Heart left ventricle (tissue), 16 donors: Measurements from ENCODE around the gene TDRD6. TPM values are rescaled to one million over a fixed set of nuclear protein-coding genes. Genes with fewer than 3 reads are reported as not detected.
"Not testable (repeated sequence)": the region's sequence is repeated elsewhere in the genome, so short reads cannot be mapped to it uniquely, and the experiment has no call there.

Experiments
- ATAC-seq, 4 donors: fragments of 200-7000 bp; cut with Tn5 transposase; one replicate each; pipeline ENCODE4 v1.9.1; 2020 to 2022; ENCODE audit warnings: moderate library complexity in 4 of 4, mild to moderate bottlenecking in 3 of 4, moderate number of reproducible peaks in 1 of 4
- DNase-seq, 5 donors: peaks; one replicate each; pipeline ENCODE4 v3.0.0-alpha.2; 2020
- H3K27ac ChIP-seq, 12 donors: fragments of 200-600 bp; sonication (generic) in 4 of 12; one replicate each; pipeline versions ENCODE4 v1.5.0 to v1.8.0; 2016 to 2022; ENCODE audit warnings: mild to moderate bottlenecking in 2 of 12
- H3K27me3 ChIP-seq, 9 donors: fragments of 200-600 bp; sonication (generic) in 2 of 9; one replicate each; pipeline versions ENCODE4 v1.5.1 to v1.8.0; 2016 to 2022; ENCODE audit warnings: mild to moderate bottlenecking in 3 of 9
- H3K36me3 ChIP-seq, 9 donors: fragments of 200-600 bp; sonication (generic) in 2 of 9; one replicate each; pipeline versions ENCODE4 v1.5.0 to v1.8.0; 2018 to 2022; ENCODE audit warnings: mild to moderate bottlenecking in 2 of 9
- H3K4me1 ChIP-seq, 12 donors: fragments of 200-600 bp; sonication (generic) in 4 of 12; one replicate each; pipeline versions ENCODE4 v1.5.0 to v1.8.0; 2016 to 2022; ENCODE audit warnings: mild to moderate bottlenecking in 3 of 12
- H3K4me3 ChIP-seq, 12 donors: fragments of 200-600 bp; sonication (generic) in 4 of 12; one replicate each; pipeline versions ENCODE4 v1.5.0 to v1.8.0; 2017 to 2022; ENCODE audit warnings: mild to moderate bottlenecking in 9 of 12, moderate library complexity in 4 of 12
- H3K9me3 ChIP-seq, 12 donors: fragments of 200-600 bp; sonication (generic) in 4 of 12; one replicate each; pipeline versions ENCODE4 v1.5.0 to v1.8.0; 2016 to 2022; ENCODE audit warnings: mild to moderate bottlenecking in 1 of 12
- POLR2A ChIP-seq, 2 donors: fragments of 450-650 bp; IDR thresholded peaks; one replicate each; pipeline ENCODE4 v1.6.1; 2017; ENCODE audit warnings: antibody characterized with exemption in 2 of 2, mild to moderate bottlenecking in 2 of 2, moderate library complexity in 2 of 2
- WGBS, 4 donors: extraction: QIAGEN DNeasy Blood & Tissue Kit in 2 of 4; methylation state at CpG; one replicate each; pipeline versions ENCODE4 v1.1.5 to v1.1.7; 2013 to 2018; 5-methylcytosine and 5-hydroxymethylcytosine counted together
- intact Hi-C, 10 donors: fragments of 100-400 bp; cut with DNase I; formaldehyde crosslinking; loops; one replicate each; pipeline versions ENCODE4 v1.11.1 to v1.14.2; 2022
- polyA plus RNA-seq, 2 donors: library from polyadenylated mRNA; stranded (reverse); fragments of 200-250 nt; gene quantifications; one replicate each; pipeline ENCODE4 v1.2.3, GENCODE V29; 2013
- total RNA-seq, 9 donors: library from RNA; depleted of rRNA in 2 of 9; stranded (reverse); fragments of >200 nt in 2 of 9; fragmentation: NEBNext Ultra II Directional in 3 of 9; extraction: Animal tissue kit (Norgen Biotek cat#: 25700) in 3 of 9; gene quantifications; one replicate each; pipeline versions ENCODE4 v1.1.0 to v1.2.4, GENCODE V29; 2016 to 2023
- TF ChIP-seq, protein P1 (sequence below), 12 donors: fragments of 200-600 bp; sonication (generic) in 4 of 12; IDR thresholded peaks; one replicate each; pipeline versions ENCODE4 v1.5.0 to v1.8.0; 2018 to 2022; ENCODE audit warnings: antibody characterized with exemption in 12 of 12, mild to moderate bottlenecking in 5 of 12
- donor health status: ischemic (EF 13 %, LVEDD 7.1; RV severe dilation, severe dysfunction).
- donor health status: healthy with polysubstance abuse.
- donor health status: DM: no; HTN: yes; CAD: no.
- donor health status: DM: no; HTN: no; CAD: no.
- donor health status: ischemic (EF 25% LVEDD 6.9; RV normal size, moderate dysfunction).
- donor health status: ischemic (EF 25% LVEDD 5.7; RV mildly dilated, moderate dysfunction).
- donor health status: healthy.
- donor health status: DM: yes; HTN: yes; CAD: no.
- donor health status: ischemic (EF 35%, LVEDD 5.7; RV mildly dilated, moderate dysfunction).
- donor health status: nonischemic (EF 11% LVEDD 7.7; RV severe dilation, severe dysfunction).
- donor health status: DM: yes; HTN: yes; CAD: no.
- donor health status: PGD.
- donor health status: ischemic (EF 29% LVEDD 5.4; RV normal size, mild dysfunction).
- donor health status: nonischemic (EF 23%, LVEDD 6.1; RV moderate dilation, normal function).

The TDRD6 gene
- total and polyA plus RNA-seq, 11 donors: 0.08 to 1.5 (median 0.52) TPM

- no peak for DNase-seq
- H3K27me3 ChIP-seq: no peaks in the 10 kb centered on the region
- H3K9me3 ChIP-seq: peaks cover 0 to 8% (median 0%) of the 10 kb centered on the region in 12 donors
- no peak overlapping the region for H3K27ac ChIP-seq
- H3K4me3 ChIP-seq: no peak overlapping the region
- TF ChIP-seq POLR2A (IDR thresholded peaks at IDR 0.05): no peak
- intact Hi-C loops: no loop called here
- H3K4me1 ChIP-seq: no peaks in the 10 kb centered on the region
- no peaks in the 10 kb centered on the region for H3K36me3 ChIP-seq
- no peak for ATAC-seq
- WGBS, 4 donors: 88 to 94% (median 91%) methylated on average over 4 of the region's 4 CpGs
Measured at GRCh38 chr6:46642928-46643751, 44.5 kb upstream of the TDRD6 start.

- WGBS, 4 donors: 93 to 99% (median 98%) methylated on average over 1 of the region's 1 CpG
- H3K27me3 ChIP-seq: no peaks in the 10 kb centered on the region
- no peak for TF ChIP-seq POLR2A (IDR thresholded peaks at IDR 0.05)
- intact Hi-C loops: no loop called here
- H3K4me1 ChIP-seq: no peaks in the 10 kb centered on the region
- H3K36me3 ChIP-seq: no peaks in the 10 kb centered on the region
- H3K9me3 ChIP-seq: peaks cover 0 to 8% (median 0%) of the 10 kb centered on the region in 12 donors
- no peak overlapping the region for H3K4me3 ChIP-seq
- DNase-seq (no peak), ATAC-seq (no peak)
- no peak overlapping the region for H3K27ac ChIP-seq
Measured at GRCh38 chr6:46645265-46645664, 42.4 kb upstream of the TDRD6 start.

DNA sequence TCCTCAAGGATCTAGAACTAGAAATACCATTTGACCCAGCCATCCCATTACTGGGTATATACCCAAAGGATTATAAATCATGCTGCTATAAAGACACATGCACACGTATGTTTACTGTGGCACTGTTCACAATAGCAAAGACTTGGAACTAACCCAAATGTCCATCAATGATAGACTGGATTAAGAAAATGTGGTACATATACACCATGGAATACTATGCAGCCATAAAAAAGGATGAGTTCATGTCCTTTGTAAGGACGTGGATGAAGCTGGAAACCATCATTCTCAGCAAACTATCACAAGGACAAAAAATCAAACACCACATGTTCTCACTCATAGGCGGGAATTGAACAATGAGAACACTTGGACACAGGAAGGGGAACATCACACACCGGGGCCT lies 39.6 kb upstream of the TDRD6 start:
- H3K9me3 ChIP-seq, DNase-seq, H3K36me3 ChIP-seq, H3K27ac ChIP-seq, H3K4me1 ChIP-seq, intact Hi-C loops, ATAC-seq, H3K27me3 ChIP-seq, H3K4me3 ChIP-seq: not testable (repeated sequence)
- WGBS, 4 donors: 86 to 91% (median 89%) methylated on average over 3 of the region's 4 CpGs

GRCh38 chr6:46648869-46649492 lies 38.7 kb upstream of the TDRD6 start:
- peaks cover 0 to 12% (median 0%) of the 10 kb centered on the region in 9 donors for H3K27me3 ChIP-seq
- 81 to 87% (median 84%) methylated on average over 5 of the region's 5 CpGs for WGBS, 4 donors
- H3K4me3 ChIP-seq: no peak overlapping the region
- H3K27ac ChIP-seq: no peak overlapping the region
- intact Hi-C loops: no loop called here
- TF ChIP-seq, protein P1, sequence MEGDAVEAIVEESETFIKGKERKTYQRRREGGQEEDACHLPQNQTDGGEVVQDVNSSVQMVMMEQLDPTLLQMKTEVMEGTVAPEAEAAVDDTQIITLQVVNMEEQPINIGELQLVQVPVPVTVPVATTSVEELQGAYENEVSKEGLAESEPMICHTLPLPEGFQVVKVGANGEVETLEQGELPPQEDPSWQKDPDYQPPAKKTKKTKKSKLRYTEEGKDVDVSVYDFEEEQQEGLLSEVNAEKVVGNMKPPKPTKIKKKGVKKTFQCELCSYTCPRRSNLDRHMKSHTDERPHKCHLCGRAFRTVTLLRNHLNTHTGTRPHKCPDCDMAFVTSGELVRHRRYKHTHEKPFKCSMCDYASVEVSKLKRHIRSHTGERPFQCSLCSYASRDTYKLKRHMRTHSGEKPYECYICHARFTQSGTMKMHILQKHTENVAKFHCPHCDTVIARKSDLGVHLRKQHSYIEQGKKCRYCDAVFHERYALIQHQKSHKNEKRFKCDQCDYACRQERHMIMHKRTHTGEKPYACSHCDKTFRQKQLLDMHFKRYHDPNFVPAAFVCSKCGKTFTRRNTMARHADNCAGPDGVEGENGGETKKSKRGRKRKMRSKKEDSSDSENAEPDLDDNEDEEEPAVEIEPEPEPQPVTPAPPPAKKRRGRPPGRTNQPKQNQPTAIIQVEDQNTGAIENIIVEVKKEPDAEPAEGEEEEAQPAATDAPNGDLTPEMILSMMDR (IDR thresholded peaks at IDR 0.05): no peak
- TF ChIP-seq POLR2A (IDR thresholded peaks at IDR 0.05): no peak
- H3K36me3 ChIP-seq: no peaks in the 10 kb centered on the region
- ATAC-seq (no peak), DNase-seq (no peak)
- H3K9me3 ChIP-seq: peaks cover 0 to 8% (median 0%) of the 10 kb centered on the region in 12 donors
- peaks cover 0 to 13% (median 5%) of the 10 kb centered on the region in 12 donors for H3K4me1 ChIP-seq

- TF ChIP-seq POLR2A (IDR thresholded peaks at IDR 0.05): no peak
- TF ChIP-seq, protein P1 (IDR thresholded peaks at IDR 0.05): no peak
- WGBS, 4 donors: 59 to 71% (median 66%) methylated on average over 1 of the region's 1 CpG
- Histone ChIP-seq H3K4me1 (peaks cover 0 to 18% (median 9%) of the 10 kb centered on the region in 12 donors), H3K36me3 (peaks cover 0 to 2% (median 0%) of the 10 kb centered on the region in 9 donors), H3K27me3 (peaks cover 0 to 12% (median 0%) of the 10 kb centered on the region in 9 donors), H3K9me3 (no peaks in the 10 kb centered on the region), H3K27ac (no peak overlapping the region), H3K4me3 (peak overlapping the region in 8 of 12 donors; percentile 76 to 96 (median 84))
- DNase-seq (no peak), ATAC-seq (no peak)
- intact Hi-C loops: no loop called here
Measured at GRCh38 chr6:46651006-46651405, 36.7 kb upstream of the TDRD6 start.
